ENCODE data around the gene CCDC185.

The CCDC185 gene

GRCh38 chr1:223364685-223365382, 28.4 kb upstream of the CCDC185 start:
- H2BK5ac ChIP-seq (ENCODE audit: low read length): no peak overlapping the region
- WGBS, 2 donors (ENCODE audit: extremely low coverage in 2 of 2, insufficient read length in 2 of 2, insufficient replicate concordance in 1 of 2): no CpG with 5 or more reads among the region's 55 CpGs
- peaks cover 3 to 9% of the 10 kb centered on the region in 2 donors for H3K4me1 ChIP-seq (ENCODE audit: control insufficient read depth in 2 of 2, insufficient read depth in 1 of 2, low read depth in 1 of 2, low read length in 2 of 2)
- H2BK15ac ChIP-seq (ENCODE audit: low read length): peak overlapping the region; percentile 49
- no peak overlapping the region for H3K9ac ChIP-seq (ENCODE audit: low read depth, low read length, poor library complexity)
- H3K27me3 ChIP-seq (ENCODE audit: control insufficient read depth in 3 of 3, insufficient read depth in 3 of 3, low read depth in 1 of 3, low read length in 3 of 3): peaks cover 0 to 57% (median 15%) of the 10 kb centered on the region in 3 experiments
- H2BK12ac ChIP-seq (ENCODE audit: low read length): no peak overlapping the region
- no peak overlapping the region for H3K23ac ChIP-seq (ENCODE audit: low read depth, low read length, poor library complexity)
- no peak overlapping the region for H4K8ac ChIP-seq (ENCODE audit: low read depth, low read length)
- no peak overlapping the region for H3K27ac ChIP-seq (replicated peaks; ENCODE audit: low read length)
- H3K4me3 ChIP-seq (ENCODE audit: low read length in 2 of 2): peak overlapping the region; percentile 50 to 75
- H3K79me1 ChIP-seq (ENCODE audit: low read depth, low read length): no peaks in the 10 kb centered on the region
- H3K4me2 ChIP-seq (ENCODE audit: insufficient read depth, low read length, poor library complexity, severe bottlenecking): peak overlapping the region; percentile 96
- H3K18ac ChIP-seq (ENCODE audit: low read length): peak overlapping the region; percentile 57
- H2AFZ ChIP-seq (ENCODE audit: low read length): peak overlapping the region; percentile 82
- H4K91ac ChIP-seq (ENCODE audit: low read depth, low read length, poor library complexity): no peak overlapping the region
- no peak overlapping the region for H2AK5ac ChIP-seq (ENCODE audit: low read depth, low read length)
- peak; percentile 39 for DNase-seq (ENCODE audit: low spot score)
- H3K9me3 ChIP-seq (replicated peaks in 1 of 2; ENCODE audit: control insufficient read depth in 2 of 2, insufficient read depth in 1 of 2, low read depth in 1 of 2, low read length in 2 of 2): no peaks in the 10 kb centered on the region
- no peaks in the 10 kb centered on the region for H3K36me3 ChIP-seq (replicated peaks in 1 of 2; ENCODE audit: control insufficient read depth in 2 of 2, insufficient read depth in 2 of 2, low read length in 2 of 2)
- no peak overlapping the region for H3K14ac ChIP-seq (ENCODE audit: low read length)
- no peak overlapping the region for H2BK120ac ChIP-seq (ENCODE audit: low read depth, low read length)
- no peak overlapping the region for H3K4ac ChIP-seq (ENCODE audit: low read length)

GRCh38 chr1:223374064-223374610, 19.1 kb upstream of the CCDC185 start:
- H2BK12ac ChIP-seq (ENCODE audit: low read length): no peak overlapping the region
- no peak overlapping the region for H2AK5ac ChIP-seq (ENCODE audit: low read depth, low read length)
- H3K9ac ChIP-seq (ENCODE audit: low read depth, low read length, poor library complexity): no peak overlapping the region
- no peak overlapping the region for H3K4me3 ChIP-seq (ENCODE audit: low read length in 2 of 2)
- H3K4me2 ChIP-seq (ENCODE audit: insufficient read depth, low read length, poor library complexity, severe bottlenecking): no peak overlapping the region
- WGBS, 2 donors (ENCODE audit: extremely low coverage in 2 of 2, insufficient read length in 2 of 2, insufficient replicate concordance in 1 of 2): no CpG with 5 or more reads among the region's 4 CpGs
- H3K9me3 ChIP-seq (replicated peaks in 1 of 2; ENCODE audit: control insufficient read depth in 2 of 2, insufficient read depth in 1 of 2, low read depth in 1 of 2, low read length in 2 of 2): peaks cover 0 to 2% of the 10 kb centered on the region in 2 donors
- H3K18ac ChIP-seq (ENCODE audit: low read length): no peak overlapping the region
- no peaks in the 10 kb centered on the region for H3K36me3 ChIP-seq (replicated peaks in 1 of 2; ENCODE audit: control insufficient read depth in 2 of 2, insufficient read depth in 2 of 2, low read length in 2 of 2)
- no peak overlapping the region for H3K27ac ChIP-seq (replicated peaks; ENCODE audit: low read length)
- no peak overlapping the region for H2AFZ ChIP-seq (ENCODE audit: low read length)
- H2BK5ac ChIP-seq (ENCODE audit: low read length): no peak overlapping the region
- no peaks in the 10 kb centered on the region for H3K4me1 ChIP-seq (ENCODE audit: control insufficient read depth in 2 of 2, insufficient read depth in 1 of 2, low read depth in 1 of 2, low read length in 2 of 2)
- DNase-seq (ENCODE audit: low spot score): no peak
- no peak overlapping the region for H4K8ac ChIP-seq (ENCODE audit: low read depth, low read length)
- H3K23ac ChIP-seq (ENCODE audit: low read depth, low read length, poor library complexity): no peak overlapping the region
- H2BK120ac ChIP-seq (ENCODE audit: low read depth, low read length): no peak overlapping the region
- no peaks in the 10 kb centered on the region for H3K79me1 ChIP-seq (ENCODE audit: low read depth, low read length)
- H4K91ac ChIP-seq (ENCODE audit: low read depth, low read length, poor library complexity): no peak overlapping the region
- no peak overlapping the region for H2BK15ac ChIP-seq (ENCODE audit: low read length)
- no peaks in the 10 kb centered on the region for H3K27me3 ChIP-seq (ENCODE audit: control insufficient read depth in 3 of 3, insufficient read depth in 3 of 3, low read depth in 1 of 3, low read length in 3 of 3)
- no peak overlapping the region for H3K14ac ChIP-seq (ENCODE audit: low read length)
- H3K4ac ChIP-seq (ENCODE audit: low read length): no peak overlapping the region

DNA sequence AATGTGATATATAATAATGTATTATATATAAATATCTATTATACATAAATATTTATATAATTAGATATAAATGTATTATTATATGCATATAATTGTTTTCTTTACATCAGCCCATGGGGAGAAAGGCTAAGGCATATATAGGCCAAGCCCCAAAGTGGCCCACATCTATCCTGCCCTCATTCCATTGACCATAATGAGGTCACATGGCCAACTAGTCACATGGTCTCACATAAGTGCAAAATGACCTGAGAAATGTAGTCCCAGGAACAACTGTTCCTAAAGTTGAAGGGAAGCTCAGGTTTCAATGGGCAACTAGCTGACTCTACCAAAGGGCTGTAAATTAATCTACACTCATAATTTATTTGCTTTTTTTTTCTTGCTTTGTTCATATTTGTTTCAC, 14.5 kb upstream of the CCDC185 start:
- no peaks in the 10 kb centered on the region for H3K4me1 ChIP-seq (ENCODE audit: control insufficient read depth in 2 of 2, insufficient read depth in 1 of 2, low read depth in 1 of 2, low read length in 2 of 2)

DNA sequence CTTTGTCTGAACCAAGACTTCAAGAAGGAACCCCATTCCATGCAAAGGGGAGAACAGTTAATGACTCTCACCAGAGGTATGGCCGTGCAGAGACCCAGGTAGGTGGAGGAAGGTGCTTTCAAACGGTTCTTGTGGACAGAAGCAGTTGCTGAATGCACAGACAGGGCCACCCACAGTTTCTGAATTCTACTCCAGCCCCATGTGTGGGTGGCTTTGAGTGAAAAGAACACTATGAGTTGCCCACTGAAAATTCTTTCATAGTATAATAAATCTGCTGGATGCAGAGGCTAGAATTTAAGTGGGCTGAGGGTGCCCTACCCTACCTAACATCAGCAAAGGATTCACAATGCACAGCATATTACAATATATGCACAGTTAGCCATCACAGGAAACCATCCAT, 7.2 kb upstream of the CCDC185 start:
- H2BK5ac ChIP-seq (ENCODE audit: low read length): no peak overlapping the region
- no peak overlapping the region for H3K18ac ChIP-seq (ENCODE audit: low read length)
- no peaks in the 10 kb centered on the region for H3K9me3 ChIP-seq (replicated peaks in 1 of 2; ENCODE audit: control insufficient read depth in 2 of 2, insufficient read depth in 1 of 2, low read depth in 1 of 2, low read length in 2 of 2)
- H2AFZ ChIP-seq (ENCODE audit: low read length): no peak overlapping the region
- no peak overlapping the region for H2BK15ac ChIP-seq (ENCODE audit: low read length)
- no peak overlapping the region for H4K8ac ChIP-seq (ENCODE audit: low read depth, low read length)
- no peak for DNase-seq (ENCODE audit: low spot score)
- WGBS, 2 donors (ENCODE audit: extremely low coverage in 2 of 2, insufficient read length in 2 of 2, insufficient replicate concordance in 1 of 2): no CpG with 5 or more reads among the region's 2 CpGs
- no peak overlapping the region for H3K4me3 ChIP-seq (ENCODE audit: low read length in 2 of 2)
- no peak overlapping the region for H2BK120ac ChIP-seq (ENCODE audit: low read depth, low read length)
- no peak overlapping the region for H2BK12ac ChIP-seq (ENCODE audit: low read length)
- no peaks in the 10 kb centered on the region for H3K36me3 ChIP-seq (replicated peaks in 1 of 2; ENCODE audit: control insufficient read depth in 2 of 2, insufficient read depth in 2 of 2, low read length in 2 of 2)
- H3K27me3 ChIP-seq (ENCODE audit: control insufficient read depth in 3 of 3, insufficient read depth in 3 of 3, low read depth in 1 of 3, low read length in 3 of 3): peaks cover 0 to 4% (median 0%) of the 10 kb centered on the region in 3 experiments
- H3K14ac ChIP-seq (ENCODE audit: low read length): no peak overlapping the region
- H3K23ac ChIP-seq (ENCODE audit: low read depth, low read length, poor library complexity): no peak overlapping the region
- H3K27ac ChIP-seq (replicated peaks; ENCODE audit: low read length): no peak overlapping the region
- no peak overlapping the region for H3K4me2 ChIP-seq (ENCODE audit: insufficient read depth, low read length, poor library complexity, severe bottlenecking)
- no peak overlapping the region for H2AK5ac ChIP-seq (ENCODE audit: low read depth, low read length)
- H3K79me1 ChIP-seq (ENCODE audit: low read depth, low read length): no peaks in the 10 kb centered on the region
- H3K9ac ChIP-seq (ENCODE audit: low read depth, low read length, poor library complexity): no peak overlapping the region
- H3K4me1 ChIP-seq (ENCODE audit: control insufficient read depth in 2 of 2, insufficient read depth in 1 of 2, low read depth in 1 of 2, low read length in 2 of 2): no peaks in the 10 kb centered on the region
- H3K4ac ChIP-seq (ENCODE audit: low read length): no peak overlapping the region
- no peak overlapping the region for H4K91ac ChIP-seq (ENCODE audit: low read depth, low read length, poor library complexity)

More for the DNA sequence above, 14.5 kb upstream of the CCDC185 start:
- H3K27me3 ChIP-seq (ENCODE audit: control insufficient read depth in 3 of 3, insufficient read depth in 3 of 3, low read depth in 1 of 3, low read length in 3 of 3): no peaks in the 10 kb centered on the region
- no peak overlapping the region for H3K4me3 ChIP-seq (ENCODE audit: low read length in 2 of 2)
- no peak overlapping the region for H4K8ac ChIP-seq (ENCODE audit: low read depth, low read length)
- H2BK12ac ChIP-seq (ENCODE audit: low read length): no peak overlapping the region
- no peaks in the 10 kb centered on the region for H3K9me3 ChIP-seq (replicated peaks in 1 of 2; ENCODE audit: control insufficient read depth in 2 of 2, insufficient read depth in 1 of 2, low read depth in 1 of 2, low read length in 2 of 2)
- H3K36me3 ChIP-seq (replicated peaks in 1 of 2; ENCODE audit: control insufficient read depth in 2 of 2, insufficient read depth in 2 of 2, low read length in 2 of 2): no peaks in the 10 kb centered on the region
- no peak overlapping the region for H3K27ac ChIP-seq (replicated peaks; ENCODE audit: low read length)
- no peak overlapping the region for H3K4ac ChIP-seq (ENCODE audit: low read length)
- H2BK120ac ChIP-seq (ENCODE audit: low read depth, low read length): no peak overlapping the region
- no peak for DNase-seq (ENCODE audit: low spot score)
- no peak overlapping the region for H3K14ac ChIP-seq (ENCODE audit: low read length)
- no peak overlapping the region for H3K4me2 ChIP-seq (ENCODE audit: insufficient read depth, low read length, poor library complexity, severe bottlenecking)
- no peak overlapping the region for H2AFZ ChIP-seq (ENCODE audit: low read length)
- H3K9ac ChIP-seq (ENCODE audit: low read depth, low read length, poor library complexity): no peak overlapping the region
- H3K18ac ChIP-seq (ENCODE audit: low read length): no peak overlapping the region
- no peak overlapping the region for H4K91ac ChIP-seq (ENCODE audit: low read depth, low read length, poor library complexity)
- H3K23ac ChIP-seq (ENCODE audit: low read depth, low read length, poor library complexity): no peak overlapping the region
- no peak overlapping the region for H2AK5ac ChIP-seq (ENCODE audit: low read depth, low read length)
- H2BK15ac ChIP-seq (ENCODE audit: low read length): no peak overlapping the region
- no peak overlapping the region for H2BK5ac ChIP-seq (ENCODE audit: low read length)
- H3K79me1 ChIP-seq (ENCODE audit: low read depth, low read length): no peaks in the 10 kb centered on the region

All from neuronal stem cell (in vitro differentiated cells).